Measurements from ENCODE around the gene FYCO1. TPM values are rescaled to one million over a fixed set of nuclear protein-coding genes. Genes with fewer than 3 reads are reported as not detected.

Gene FYCO1
- total and polyA plus RNA-seq, 2 of the 8 experiments (the other 6 are each of a cell fraction or from before 2014, with no cell fraction given), result 4.8 to 10.8 TPM

DNA sequence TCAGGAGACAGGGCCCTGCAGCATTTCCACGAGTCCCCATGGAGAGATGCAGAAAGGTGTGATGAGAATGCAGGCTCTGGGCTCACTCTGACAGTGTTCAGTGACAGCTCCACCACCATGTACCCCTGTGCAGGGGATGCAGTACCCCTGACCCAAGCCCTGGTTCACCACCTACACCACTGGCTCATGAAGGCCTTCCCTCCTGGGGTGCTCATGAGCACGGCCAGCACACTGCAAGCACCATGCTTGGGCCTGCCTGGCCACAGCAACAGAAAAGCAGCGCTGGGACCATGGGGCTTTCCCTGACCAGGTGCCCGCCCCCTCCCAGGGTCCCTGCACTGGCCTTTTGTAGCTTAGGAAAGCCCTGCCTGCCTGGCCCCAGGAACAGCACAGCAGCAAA, 46.2 kb downstream of the FYCO1 start:
- H3K56ac ChIP-seq (replicated peaks; ENCODE audit: insufficient read length, low read depth, low read length), result no peak overlapping the region
- no peak overlapping the region for H3K27ac ChIP-seq (ENCODE audit: low read depth, low read length)
- FAIRE-seq (no peak), DNase-seq (ENCODE audit: low read depth in 1 of 2, low spot score in 2 of 2) (no peak)
- H3K9me3 ChIP-seq (ENCODE audit: insufficient read depth in 2 of 2, low read depth in 1 of 2, low read length in 1 of 2), result no peaks in the 10 kb centered on the region
- H3K14ac ChIP-seq (ENCODE audit: insufficient read length), result no peak overlapping the region
- H2BK15ac ChIP-seq (ENCODE audit: low read length), result no peak overlapping the region
- H3K4me1 ChIP-seq (replicated peaks in 1 of 4; ENCODE audit: control insufficient read depth in 3 of 4, insufficient read depth in 4 of 4, low read length in 3 of 4), result no peaks in the 10 kb centered on the region
- ChIA-PET POLR2A (ENCODE audit: partially characterized antibody) (no interaction called here), CTCF (ENCODE audit: partially characterized antibody) (interaction anchor here (1.4 to 2.0 kb wide), 2 partner anchors 10 to 20 kb away, joined by 3 to 5 read pairs; no protein-coding TSS in a partner anchor)
- H4K91ac ChIP-seq (replicated peaks; ENCODE audit: insufficient read length, low read length), result no peak overlapping the region
- H3K4me2 ChIP-seq (ENCODE audit: insufficient read depth in 1 of 2, low read depth in 2 of 2, low read length in 2 of 2), result no peak overlapping the region
- H2BK20ac ChIP-seq (ENCODE audit: low read length), result no peak overlapping the region
- no peak overlapping the region for H2BK120ac ChIP-seq (replicated peaks; ENCODE audit: low read depth, low read length)
- no peaks in the 10 kb centered on the region for H3K23me2 ChIP-seq (ENCODE audit: low read depth, low read length)
- no peak overlapping the region for H2AK5ac ChIP-seq (ENCODE audit: low read depth, low read length)
- no peak overlapping the region for H3K4me3 ChIP-seq (ENCODE audit: extremely low read depth in 1 of 4, insufficient read depth in 2 of 4, low read depth in 3 of 4, low read length in 4 of 4)
- no peak overlapping the region for H2BK5ac ChIP-seq (ENCODE audit: low read depth, low read length)
- H3K9ac ChIP-seq (replicated peaks in 1 of 4; ENCODE audit: extremely low read depth in 1 of 4, low read depth in 3 of 4, low read length in 3 of 4), result no peak overlapping the region
- H2AFZ ChIP-seq (ENCODE audit: low read length), result no peak overlapping the region
- H4K20me1 ChIP-seq (replicated peaks in 1 of 2; ENCODE audit: control insufficient read depth in 1 of 2, insufficient read depth in 2 of 2, low read length in 2 of 2), result peaks cover 0 to 4% of the 10 kb centered on the region in 2 experiments
- no peak overlapping the region for H2BK12ac ChIP-seq (ENCODE audit: low read depth, low read length)
- H3K27me3 ChIP-seq (replicated peaks in 1 of 4; ENCODE audit: control insufficient read depth in 3 of 4, extremely low read depth in 1 of 4, insufficient read depth in 3 of 4, low read length in 3 of 4), result no peaks in the 10 kb centered on the region
- 87% methylated on average over 4 of the region's 4 CpGs; no CpG with 5 or more reads in 1 of the 2 experiments for WGBS, 2 experiments (ENCODE audit: extremely low coverage in 1 of 2, insufficient coverage in 1 of 2, insufficient read length in 1 of 2, insufficient replicate concordance in 2 of 2, low coverage in 1 of 2, low lambda C conversion rate in 2 of 2, missing lambda C conversion rate in 1 of 2)
- H3K4ac ChIP-seq (replicated peaks; ENCODE audit: insufficient read length, low read depth, low read length), result no peak overlapping the region
- peaks cover 8 to 63% (median 54%) of the 10 kb centered on the region in 4 experiments; a peak in 7 of 8 replicates for H3K36me3 ChIP-seq (ENCODE audit: control insufficient read depth in 2 of 4, insufficient read depth in 4 of 4, low read length in 3 of 4)
- H3K79me2 ChIP-seq (ENCODE audit: control insufficient read depth in 1 of 2, insufficient read depth in 2 of 2, low read length in 2 of 2), result no peaks in the 10 kb centered on the region
- no peak overlapping the region for H4K8ac ChIP-seq (ENCODE audit: extremely low read depth, insufficient read depth, low read length)
- no peak overlapping the region for H4K5ac ChIP-seq (ENCODE audit: insufficient read length, low read depth, low read length)
- no peak overlapping the region for H3K18ac ChIP-seq (ENCODE audit: extremely low read depth, low read length)
- no peaks in the 10 kb centered on the region for H3K79me1 ChIP-seq (ENCODE audit: low read depth, low read length)
- H3K23ac ChIP-seq (ENCODE audit: insufficient read length), result no peak overlapping the region
- no peak for TF ChIP-seq CBX5 (IDR thresholded peaks at IDR 0.05; ENCODE audit: low read depth, low read length)
- TF ChIP-seq, protein P1, sequence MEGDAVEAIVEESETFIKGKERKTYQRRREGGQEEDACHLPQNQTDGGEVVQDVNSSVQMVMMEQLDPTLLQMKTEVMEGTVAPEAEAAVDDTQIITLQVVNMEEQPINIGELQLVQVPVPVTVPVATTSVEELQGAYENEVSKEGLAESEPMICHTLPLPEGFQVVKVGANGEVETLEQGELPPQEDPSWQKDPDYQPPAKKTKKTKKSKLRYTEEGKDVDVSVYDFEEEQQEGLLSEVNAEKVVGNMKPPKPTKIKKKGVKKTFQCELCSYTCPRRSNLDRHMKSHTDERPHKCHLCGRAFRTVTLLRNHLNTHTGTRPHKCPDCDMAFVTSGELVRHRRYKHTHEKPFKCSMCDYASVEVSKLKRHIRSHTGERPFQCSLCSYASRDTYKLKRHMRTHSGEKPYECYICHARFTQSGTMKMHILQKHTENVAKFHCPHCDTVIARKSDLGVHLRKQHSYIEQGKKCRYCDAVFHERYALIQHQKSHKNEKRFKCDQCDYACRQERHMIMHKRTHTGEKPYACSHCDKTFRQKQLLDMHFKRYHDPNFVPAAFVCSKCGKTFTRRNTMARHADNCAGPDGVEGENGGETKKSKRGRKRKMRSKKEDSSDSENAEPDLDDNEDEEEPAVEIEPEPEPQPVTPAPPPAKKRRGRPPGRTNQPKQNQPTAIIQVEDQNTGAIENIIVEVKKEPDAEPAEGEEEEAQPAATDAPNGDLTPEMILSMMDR (IDR thresholded peaks at IDR 0.05; ENCODE audit: control extremely low read depth in 1 of 3, insufficient read depth in 1 of 3, low read depth in 1 of 3, low read length in 3 of 3), result no peak
- no peak for TF ChIP-seq GTF2F1 (IDR thresholded peaks at IDR 0.05; ENCODE audit: borderline replicate concordance, low read depth, low read length)
- TF ChIP-seq PHF8 (conservative IDR thresholded peaks at IDR 0.05; ENCODE audit: low read depth, low read length), result no peak
- TF ChIP-seq KDM1A (IDR thresholded peaks at IDR 0.05; ENCODE audit: borderline replicate concordance, low read length), result no peak
- TF ChIP-seq TAF7 (optimal IDR thresholded peaks at IDR 0.05; ENCODE audit: borderline replicate concordance, low read depth, low read length), result no peak
- TF ChIP-seq EZH2 (IDR thresholded peaks at IDR 0.05; ENCODE audit: low read depth, low read length, severe bottlenecking), result no peak
- no peak for TF ChIP-seq YY1 (IDR thresholded peaks at IDR 0.05; ENCODE audit: low read depth, low read length)
- no peak for TF ChIP-seq JUN (IDR thresholded peaks at IDR 0.05; ENCODE audit: low read depth, low read length)
